ENCODE results near the gene LRRC8E. TPM values are rescaled to one million over a fixed set of nuclear protein-coding genes. Genes with fewer than 3 reads are reported as not detected.

Gene LRRC8E
- total RNA-seq, 4 donors from 2014 or later: 27.3 to 31.8 (median 29.8) TPM

- DNase-seq (ENCODE audit: low spot score in 2 of 2): no peak
- TF ChIP-seq CTCF (IDR thresholded peaks at IDR 0.05): no peak
- TF ChIP-seq POLR2A (IDR thresholded peaks at IDR 0.05): no peak
- intact Hi-C loops (cut with DNase I; ENCODE audit: low total_unique reads): no loop called here
- 73 to 85% methylated on average over 13 to 17 of the region's 19 CpGs for WGBS, 2 donors
- H3K4me3 ChIP-seq (ENCODE audit: low read depth, poor library complexity, severe bottlenecking): no peak overlapping the region
Measured at GRCh38 chr19:7908742-7909461, 20.6 kb downstream of the LRRC8E start.

DNA sequence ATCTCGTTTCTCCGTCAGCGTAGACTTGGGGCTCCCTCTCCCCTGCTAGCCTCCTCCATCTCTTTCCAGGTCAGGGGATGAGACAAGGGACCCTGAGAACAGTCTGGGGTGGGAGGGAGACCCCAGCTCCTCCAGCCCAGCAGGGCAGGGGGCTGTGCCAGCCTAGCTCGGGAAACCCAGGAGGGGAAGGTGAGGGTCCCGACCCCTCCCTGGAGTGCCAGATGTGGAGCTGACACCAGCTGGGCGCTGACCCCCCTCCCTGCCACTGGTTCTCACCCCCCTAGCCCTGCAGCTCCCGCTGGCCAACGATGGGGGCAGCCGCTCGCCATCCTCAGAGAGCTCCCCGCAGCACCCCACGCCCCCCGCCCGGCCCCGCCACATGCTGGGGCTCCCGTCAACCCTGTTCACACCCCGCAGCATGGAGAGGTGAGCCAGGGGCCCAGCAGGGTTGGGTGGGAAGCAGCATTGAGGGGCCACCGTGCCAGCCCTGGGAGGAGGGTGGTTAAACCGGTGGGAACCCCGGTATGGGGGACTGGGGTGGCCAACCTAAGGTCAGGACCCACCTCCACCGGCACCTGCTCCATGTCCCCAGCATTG lies 21.3 kb downstream of the LRRC8E start:
- intact Hi-C loops (cut with DNase I; ENCODE audit: low total_unique reads): no loop called here

GRCh38 chr19:7910321-7911161 lies 22.2 kb downstream of the LRRC8E start:
- 89 to 91% methylated on average over 54 of the region's 54 CpGs for WGBS, 2 donors
- TF ChIP-seq POLR2A (IDR thresholded peaks at IDR 0.05) (no peak), CTCF (IDR thresholded peaks at IDR 0.05) (no peak)
- no peak overlapping the region for H3K4me3 ChIP-seq (ENCODE audit: low read depth, poor library complexity, severe bottlenecking)

More for the DNA sequence above, 21.3 kb downstream of the LRRC8E start:
- no peak for DNase-seq (ENCODE audit: low spot score in 2 of 2)
- TF ChIP-seq CTCF (IDR thresholded peaks at IDR 0.05) (no peak), POLR2A (IDR thresholded peaks at IDR 0.05) (no peak)
- no peak overlapping the region for H3K4me3 ChIP-seq (ENCODE audit: low read depth, poor library complexity, severe bottlenecking)
- WGBS, 2 donors: 91 to 94% methylated on average over 15 to 18 of the region's 21 CpGs

GRCh38 chr19:7911508-7912143 lies 23.3 kb downstream of the LRRC8E start:
- intact Hi-C loops (cut with DNase I; ENCODE audit: low total_unique reads): no loop called here
- no peak for DNase-seq (ENCODE audit: low spot score in 2 of 2)
- WGBS, 2 donors: 66 to 70% methylated on average over 17 to 18 of the region's 18 CpGs
- TF ChIP-seq CTCF (IDR thresholded peaks at IDR 0.05): no peak
- no peak for TF ChIP-seq POLR2A (IDR thresholded peaks at IDR 0.05)
- H3K4me3 ChIP-seq (ENCODE audit: low read depth, poor library complexity, severe bottlenecking): no peak overlapping the region

More at GRCh38 chr19:7910321-7911161, 22.2 kb downstream of the LRRC8E start:
- no peak for DNase-seq (ENCODE audit: low spot score in 2 of 2)
- intact Hi-C loops (cut with DNase I; ENCODE audit: low total_unique reads): no loop called here

DNA sequence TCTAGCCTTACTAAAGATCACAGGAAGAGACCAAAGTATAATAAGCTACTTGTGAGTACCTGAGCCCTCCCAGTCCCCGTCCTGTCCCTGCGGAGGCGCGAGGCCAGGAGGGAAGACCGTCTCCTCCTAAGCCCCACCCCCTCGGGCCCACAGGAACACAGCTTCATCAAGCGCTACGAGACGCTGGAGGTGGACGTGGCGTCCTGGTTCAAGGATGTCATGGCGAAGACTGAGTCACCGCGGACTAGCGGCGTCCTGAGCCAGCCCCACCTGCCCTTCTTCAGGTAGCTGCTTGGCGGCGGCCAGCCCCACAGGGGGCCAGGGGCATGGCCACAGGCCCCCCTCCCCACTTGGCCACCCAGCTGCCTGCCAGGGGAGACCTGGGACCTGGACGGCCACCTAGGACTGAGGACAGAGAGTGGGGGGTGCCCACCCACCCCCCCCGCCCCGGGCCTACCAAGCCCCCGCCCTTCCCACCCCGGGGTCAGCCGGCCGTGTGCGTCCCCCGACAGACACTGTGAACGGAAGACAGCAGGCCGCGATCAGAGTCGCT lies 23.9 kb downstream of the LRRC8E start:
- no peak for DNase-seq (ENCODE audit: low spot score in 2 of 2)
- intact Hi-C loops (cut with DNase I; ENCODE audit: low total_unique reads): no loop called here

More for the DNA sequence above, 23.9 kb downstream of the LRRC8E start:
- H3K4me3 ChIP-seq (ENCODE audit: low read depth, poor library complexity, severe bottlenecking): no peak overlapping the region
- TF ChIP-seq POLR2A (IDR thresholded peaks at IDR 0.05) (no peak), CTCF (IDR thresholded peaks at IDR 0.05) (no peak)
- WGBS, 2 donors: 93% methylated on average over 21 to 23 of the region's 31 CpGs
